ENCODE measurements around the gene ST13.

The ST13 gene

DNA sequence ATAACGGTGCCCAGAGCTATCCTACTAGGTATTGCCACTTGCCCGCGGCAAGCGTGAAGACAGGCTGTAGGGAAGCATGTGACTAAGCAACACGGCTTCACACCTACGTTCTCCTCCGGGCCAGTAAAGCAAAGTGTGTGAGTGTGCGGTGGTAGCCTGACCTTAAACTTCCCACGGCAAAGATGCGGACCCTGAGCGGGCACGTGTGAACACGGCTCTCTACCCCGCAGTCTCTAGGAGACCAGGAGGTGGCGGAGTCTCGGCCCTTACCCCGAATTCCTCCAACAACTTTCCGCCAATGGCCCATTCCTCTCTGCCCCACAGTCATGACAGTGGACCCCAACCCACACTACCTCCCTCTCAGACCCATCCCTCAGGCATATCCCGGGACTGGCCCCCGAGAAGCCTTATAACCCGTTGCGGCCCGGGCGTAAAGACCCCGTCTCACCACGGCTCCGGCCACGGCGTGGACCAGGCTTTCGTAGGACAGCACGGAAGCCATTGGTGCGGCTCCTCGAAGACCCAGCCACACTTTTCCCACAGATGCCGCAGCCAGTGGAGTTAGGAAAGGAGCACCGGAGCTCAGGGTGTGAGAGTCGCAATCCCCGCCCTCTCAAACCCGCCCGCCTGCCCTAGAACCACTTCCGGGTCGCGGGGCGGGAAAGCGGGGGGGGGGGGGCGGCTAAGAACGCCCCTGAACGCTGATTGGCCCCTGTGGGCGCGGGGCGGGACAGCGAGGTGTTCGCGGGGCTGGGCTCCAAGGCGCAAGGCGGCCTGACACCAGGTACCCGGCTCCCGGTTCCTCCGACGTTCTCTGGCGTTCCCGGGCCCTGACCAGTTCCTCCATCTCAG is 37.5 kb downstream of the ST13 start, which contains the start of gene SLC25A17 (continued):
- TF ChIP-seq, protein P1, sequence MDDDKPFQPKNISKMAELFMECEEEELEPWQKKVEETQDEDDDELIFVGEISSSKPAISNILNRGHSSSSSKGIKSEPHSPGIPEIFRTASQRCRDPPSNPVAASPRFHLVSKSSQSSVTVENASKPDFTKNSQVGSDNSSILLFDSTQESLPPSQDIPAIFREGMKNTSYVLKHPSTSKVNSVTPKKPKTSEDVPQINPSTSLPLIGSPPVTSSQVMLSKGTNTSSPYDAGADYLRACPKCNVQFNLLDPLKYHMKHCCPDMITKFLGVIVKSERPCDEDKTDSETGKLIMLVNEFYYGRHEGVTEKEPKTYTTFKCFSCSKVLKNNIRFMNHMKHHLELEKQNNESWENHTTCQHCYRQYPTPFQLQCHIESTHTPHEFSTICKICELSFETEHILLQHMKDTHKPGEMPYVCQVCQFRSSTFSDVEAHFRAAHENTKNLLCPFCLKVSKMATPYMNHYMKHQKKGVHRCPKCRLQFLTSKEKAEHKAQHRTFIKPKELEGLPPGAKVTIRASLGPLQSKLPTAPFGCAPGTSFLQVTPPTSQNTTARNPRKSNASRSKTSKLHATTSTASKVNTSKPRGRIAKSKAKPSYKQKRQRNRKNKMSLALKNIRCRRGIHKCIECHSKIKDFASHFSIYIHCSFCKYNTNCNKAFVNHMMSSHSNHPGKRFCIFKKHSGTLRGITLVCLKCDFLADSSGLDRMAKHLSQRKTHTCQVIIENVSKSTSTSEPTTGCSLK (tag by site-specific recombination; IDR thresholded peaks at IDR 0.05), result no peak
- TF ChIP-seq ZNF10 (tag by site-specific recombination; IDR thresholded peaks at IDR 0.05), result no peak
- TF ChIP-seq ZNF354C (tag by site-specific recombination; IDR thresholded peaks at IDR 0.05; ENCODE audit: borderline replicate concordance, low read depth), result no peak
- TF ChIP-seq YY1 (tag by site-specific recombination; IDR thresholded peaks at IDR 0.05), result peak; percentile 48
- no peak for TF ChIP-seq ZNF514 (tag by site-specific recombination; IDR thresholded peaks at IDR 0.05)
- TF ChIP-seq ZNF600 (tag by site-specific recombination; IDR thresholded peaks at IDR 0.05), result no peak
- TF ChIP-seq OVOL3 (tag by site-specific recombination; IDR thresholded peaks at IDR 0.05), result no peak
- TF ChIP-seq ZNF2 (tag by site-specific recombination; IDR thresholded peaks at IDR 0.05), result peak; percentile 45; the same call in 1 of the 2 replicates
- TF ChIP-seq ZBTB21 (tag by site-specific recombination; IDR thresholded peaks at IDR 0.05), result 0 out of 2 replicates have a peak, but pooled peaks have one; percentile 11
- TF ChIP-seq, protein P2, sequence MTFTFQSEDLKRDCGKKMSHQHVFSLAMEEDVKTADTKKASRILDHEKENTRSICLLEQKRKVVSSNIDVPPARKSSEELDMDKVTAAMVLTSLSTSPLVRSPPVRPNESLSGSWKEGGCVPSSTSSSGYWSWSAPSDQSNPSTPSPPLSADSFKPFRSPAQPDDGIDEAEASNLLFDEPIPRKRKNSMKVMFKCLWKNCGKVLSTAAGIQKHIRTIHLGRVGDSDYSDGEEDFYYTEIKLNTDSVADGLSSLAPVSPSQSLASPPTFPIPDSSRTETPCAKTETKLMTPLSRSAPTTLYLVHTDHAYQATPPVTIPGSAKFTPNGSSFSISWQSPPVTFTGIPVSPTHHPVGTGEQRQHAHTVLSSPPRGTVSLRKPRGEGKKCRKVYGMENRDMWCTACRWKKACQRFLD (tag by site-specific recombination; IDR thresholded peaks at IDR 0.05), result no peak
- no peak for TF ChIP-seq ZNF292 (tag by site-specific recombination; IDR thresholded peaks at IDR 0.05; ENCODE audit: borderline replicate concordance, low read depth)
- no peak for TF ChIP-seq REPIN1 (tag by site-specific recombination; IDR thresholded peaks at IDR 0.05; ENCODE audit: low read depth)
- peak; percentile 78 for TF ChIP-seq ZFHX2 (tag by site-specific recombination; conservative IDR thresholded peaks at IDR 0.05)
- peak; percentile 81 for TF ChIP-seq SP2 (tag by site-specific recombination; IDR thresholded peaks at IDR 0.05)
- no peak for TF ChIP-seq ZNF623 (tag by site-specific recombination; IDR thresholded peaks at IDR 0.05)
- TF ChIP-seq ZNF521 (tag by site-specific recombination; IDR thresholded peaks at IDR 0.05), result no peak
- no peak; the same call in 1 of the 2 replicates for TF ChIP-seq GLIS2 (tag by site-specific recombination; IDR thresholded peaks at IDR 0.05)
- TF ChIP-seq, protein P3, sequence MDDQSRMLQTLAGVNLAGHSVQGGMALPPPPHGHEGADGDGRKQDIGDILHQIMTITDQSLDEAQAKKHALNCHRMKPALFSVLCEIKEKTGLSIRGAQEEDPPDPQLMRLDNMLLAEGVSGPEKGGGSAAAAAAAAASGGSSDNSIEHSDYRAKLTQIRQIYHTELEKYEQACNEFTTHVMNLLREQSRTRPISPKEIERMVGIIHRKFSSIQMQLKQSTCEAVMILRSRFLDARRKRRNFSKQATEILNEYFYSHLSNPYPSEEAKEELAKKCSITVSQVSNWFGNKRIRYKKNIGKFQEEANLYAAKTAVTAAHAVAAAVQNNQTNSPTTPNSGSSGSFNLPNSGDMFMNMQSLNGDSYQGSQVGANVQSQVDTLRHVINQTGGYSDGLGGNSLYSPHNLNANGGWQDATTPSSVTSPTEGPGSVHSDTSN (CRISPR knock-in tag; IDR thresholded peaks at IDR 0.05), result 0 out of 2 replicates have a peak, but pooled peaks have one; percentile 15
- TF ChIP-seq, protein P4, sequence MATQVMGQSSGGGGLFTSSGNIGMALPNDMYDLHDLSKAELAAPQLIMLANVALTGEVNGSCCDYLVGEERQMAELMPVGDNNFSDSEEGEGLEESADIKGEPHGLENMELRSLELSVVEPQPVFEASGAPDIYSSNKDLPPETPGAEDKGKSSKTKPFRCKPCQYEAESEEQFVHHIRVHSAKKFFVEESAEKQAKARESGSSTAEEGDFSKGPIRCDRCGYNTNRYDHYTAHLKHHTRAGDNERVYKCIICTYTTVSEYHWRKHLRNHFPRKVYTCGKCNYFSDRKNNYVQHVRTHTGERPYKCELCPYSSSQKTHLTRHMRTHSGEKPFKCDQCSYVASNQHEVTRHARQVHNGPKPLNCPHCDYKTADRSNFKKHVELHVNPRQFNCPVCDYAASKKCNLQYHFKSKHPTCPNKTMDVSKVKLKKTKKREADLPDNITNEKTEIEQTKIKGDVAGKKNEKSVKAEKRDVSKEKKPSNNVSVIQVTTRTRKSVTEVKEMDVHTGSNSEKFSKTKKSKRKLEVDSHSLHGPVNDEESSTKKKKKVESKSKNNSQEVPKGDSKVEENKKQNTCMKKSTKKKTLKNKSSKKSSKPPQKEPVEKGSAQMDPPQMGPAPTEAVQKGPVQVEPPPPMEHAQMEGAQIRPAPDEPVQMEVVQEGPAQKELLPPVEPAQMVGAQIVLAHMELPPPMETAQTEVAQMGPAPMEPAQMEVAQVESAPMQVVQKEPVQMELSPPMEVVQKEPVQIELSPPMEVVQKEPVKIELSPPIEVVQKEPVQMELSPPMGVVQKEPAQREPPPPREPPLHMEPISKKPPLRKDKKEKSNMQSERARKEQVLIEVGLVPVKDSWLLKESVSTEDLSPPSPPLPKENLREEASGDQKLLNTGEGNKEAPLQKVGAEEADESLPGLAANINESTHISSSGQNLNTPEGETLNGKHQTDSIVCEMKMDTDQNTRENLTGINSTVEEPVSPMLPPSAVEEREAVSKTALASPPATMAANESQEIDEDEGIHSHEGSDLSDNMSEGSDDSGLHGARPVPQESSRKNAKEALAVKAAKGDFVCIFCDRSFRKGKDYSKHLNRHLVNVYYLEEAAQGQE (tag by site-specific recombination; IDR thresholded peaks at IDR 0.05), result no peak; the same call in 1 of the 2 replicates
- no peak; the same call in 1 of the 2 replicates for TF ChIP-seq ZNF169 (tag by site-specific recombination; IDR thresholded peaks at IDR 0.05)
- TF ChIP-seq ZNF140 (tag by site-specific recombination; IDR thresholded peaks at IDR 0.05), result no peak
- TF ChIP-seq RBAK (tag by site-specific recombination; IDR thresholded peaks at IDR 0.05), result no peak
- TF ChIP-seq, protein P5, sequence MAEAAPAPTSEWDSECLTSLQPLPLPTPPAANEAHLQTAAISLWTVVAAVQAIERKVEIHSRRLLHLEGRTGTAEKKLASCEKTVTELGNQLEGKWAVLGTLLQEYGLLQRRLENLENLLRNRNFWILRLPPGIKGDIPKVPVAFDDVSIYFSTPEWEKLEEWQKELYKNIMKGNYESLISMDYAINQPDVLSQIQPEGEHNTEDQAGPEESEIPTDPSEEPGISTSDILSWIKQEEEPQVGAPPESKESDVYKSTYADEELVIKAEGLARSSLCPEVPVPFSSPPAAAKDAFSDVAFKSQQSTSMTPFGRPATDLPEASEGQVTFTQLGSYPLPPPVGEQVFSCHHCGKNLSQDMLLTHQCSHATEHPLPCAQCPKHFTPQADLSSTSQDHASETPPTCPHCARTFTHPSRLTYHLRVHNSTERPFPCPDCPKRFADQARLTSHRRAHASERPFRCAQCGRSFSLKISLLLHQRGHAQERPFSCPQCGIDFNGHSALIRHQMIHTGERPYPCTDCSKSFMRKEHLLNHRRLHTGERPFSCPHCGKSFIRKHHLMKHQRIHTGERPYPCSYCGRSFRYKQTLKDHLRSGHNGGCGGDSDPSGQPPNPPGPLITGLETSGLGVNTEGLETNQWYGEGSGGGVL (tag by site-specific recombination; IDR thresholded peaks at IDR 0.05), result no peak
- no peak; the same call in 1 of the 2 replicates for TF ChIP-seq YY2 (tag by site-specific recombination; IDR thresholded peaks at IDR 0.05)
- no peak for TF ChIP-seq ZFP3 (tag by site-specific recombination; IDR thresholded peaks at IDR 0.05; ENCODE audit: low read depth)
- TF ChIP-seq KLF7 (tag by site-specific recombination; IDR thresholded peaks at IDR 0.05; ENCODE audit: borderline replicate concordance), result no peak
- TF ChIP-seq GLI2 (tag by site-specific recombination; IDR thresholded peaks at IDR 0.05; ENCODE audit: borderline replicate concordance, low read depth), result no peak
- no peak for TF ChIP-seq BCL11A (tag by site-specific recombination; IDR thresholded peaks at IDR 0.05; ENCODE audit: low read depth)
- TF ChIP-seq ZFP37 (tag by site-specific recombination; IDR thresholded peaks at IDR 0.05), result peak; percentile 43
- no peak for TF ChIP-seq OSR2 (tag by site-specific recombination; IDR thresholded peaks at IDR 0.05)
- no peak for TF ChIP-seq KLF10 (tag by site-specific recombination; IDR thresholded peaks at IDR 0.05)

Measured in HEK293 (cell line).